ENCODE data around the gene MAGOH.

GRCh38 chr1:53210352-53210751 is 28.0 kb downstream of the MAGOH start:
- no peak for TF ChIP-seq CTCF (IDR thresholded peaks at IDR 0.05)
- TF ChIP-seq POLR2A (IDR thresholded peaks at IDR 0.05), result no peak

Data from Peyer's patch (tissue), 4 donors.